ENCODE results near the gene SV2C.
"Not testable (repeated sequence)": the region's sequence is repeated elsewhere in the genome, so short reads cannot be mapped to it uniquely, and the experiment has no call there.

Gene SV2C

GRCh38 chr5:76342474-76342873 is 259.3 kb downstream of the SV2C start:
- DNase-seq (ENCODE audit: low read depth) = no peak

- DNase-seq (ENCODE audit: low read depth) = no peak
Observed at GRCh38 chr5:76345582-76345981, 262.4 kb downstream of the SV2C start.

- no peak for DNase-seq (ENCODE audit: low read depth)
Observed at GRCh38 chr5:76351176-76351575, 268.0 kb downstream of the SV2C start.

DNA sequence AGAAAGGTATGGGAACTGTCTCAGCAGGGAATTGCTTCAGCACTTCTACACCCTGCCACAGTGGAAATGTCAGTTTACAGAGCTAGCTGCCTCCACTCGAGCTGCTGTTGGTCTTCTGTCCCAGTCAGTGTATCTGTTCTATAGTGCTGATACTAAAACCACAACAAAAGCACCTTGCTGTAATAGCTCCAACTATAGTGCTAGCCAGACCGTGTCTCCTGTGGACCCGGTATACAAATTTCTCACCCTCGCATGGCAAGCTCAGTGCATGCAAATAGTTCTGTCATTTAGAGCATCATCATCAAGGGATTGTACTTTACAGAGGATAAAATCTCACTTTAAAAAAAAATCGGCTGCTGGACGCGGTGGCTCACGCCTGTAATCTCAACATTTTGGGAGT is 268.4 kb downstream of the SV2C start:
- DNase-seq (ENCODE audit: low read depth) = no peak

DNA sequence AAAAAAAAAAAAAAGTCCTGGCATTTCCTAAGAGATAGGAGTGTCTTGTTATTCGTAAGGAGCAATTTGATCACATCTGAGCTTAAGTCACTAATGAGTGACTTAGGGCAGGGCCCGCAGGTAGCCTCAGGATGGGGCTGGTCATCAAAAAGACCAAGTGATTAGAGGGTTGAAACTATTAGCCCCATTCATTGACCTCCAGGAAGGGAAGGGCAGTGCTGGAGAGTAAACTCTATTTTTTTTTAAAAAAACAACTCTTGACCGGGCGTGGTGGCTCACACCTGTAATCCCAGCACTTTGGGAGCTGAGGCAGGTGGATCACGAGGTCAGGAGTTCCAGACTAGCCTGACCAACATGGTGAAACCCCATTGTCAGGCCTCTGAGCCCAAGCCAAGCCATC is 273.7 kb downstream of the SV2C start:
- no peak for DNase-seq (ENCODE audit: low read depth)

- DNase-seq (ENCODE audit: low read depth) = no peak
Observed at GRCh38 chr5:76363352-76364225, 280.4 kb downstream of the SV2C start.

DNA sequence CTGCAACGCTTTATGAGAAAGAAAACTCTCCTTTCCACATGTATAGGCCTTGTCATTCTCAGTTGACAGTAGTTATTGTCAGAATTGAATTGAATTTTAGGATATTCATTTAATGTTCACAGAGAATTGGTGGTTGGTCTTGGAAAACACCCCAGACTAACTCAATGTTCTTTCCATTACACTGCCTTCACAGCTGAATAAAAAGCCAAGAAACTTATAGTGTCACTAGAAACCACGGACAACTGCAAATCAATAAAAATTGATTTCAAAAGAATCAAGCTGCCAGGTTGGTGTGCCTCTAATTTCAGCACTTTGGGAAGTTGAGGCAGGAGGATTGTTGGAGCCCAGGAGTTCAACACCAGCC is 281.0 kb downstream of the SV2C start:
- DNase-seq (ENCODE audit: low read depth) = no peak

- no peak for DNase-seq (ENCODE audit: low read depth)
Observed at GRCh38 chr5:76365561-76365960, 282.4 kb downstream of the SV2C start.

GRCh38 chr5:76366596-76366995 is 283.4 kb downstream of the SV2C start:
- DNase-seq (ENCODE audit: low read depth) = no peak

- no peak for DNase-seq (ENCODE audit: low read depth)
Observed at GRCh38 chr5:76367623-76368371, 284.6 kb downstream of the SV2C start.

GRCh38 chr5:76368941-76369340 is 285.8 kb downstream of the SV2C start:
- no peak for DNase-seq (ENCODE audit: low read depth)

DNA sequence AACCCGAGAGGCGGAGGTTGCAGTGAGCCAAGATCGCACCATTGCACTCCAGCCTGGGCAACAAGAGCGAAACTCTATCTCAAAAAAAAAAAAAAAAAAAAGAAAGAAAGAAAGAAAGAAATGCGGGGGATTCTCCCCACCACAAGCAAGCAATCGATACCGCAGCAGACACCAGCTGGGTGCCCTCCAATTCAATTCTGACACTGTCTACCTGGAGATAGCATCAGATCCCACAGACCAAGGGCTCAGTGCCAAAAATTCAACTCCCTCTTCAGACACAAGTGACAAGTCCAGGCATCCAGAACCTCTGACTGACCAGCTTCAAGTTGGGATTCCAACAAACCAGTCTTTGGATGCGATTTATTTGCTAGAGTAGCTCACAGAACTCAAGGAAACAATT is 286.5 kb downstream of the SV2C start:
- DNase-seq (ENCODE audit: low read depth) = not testable (repeated sequence)

DNA sequence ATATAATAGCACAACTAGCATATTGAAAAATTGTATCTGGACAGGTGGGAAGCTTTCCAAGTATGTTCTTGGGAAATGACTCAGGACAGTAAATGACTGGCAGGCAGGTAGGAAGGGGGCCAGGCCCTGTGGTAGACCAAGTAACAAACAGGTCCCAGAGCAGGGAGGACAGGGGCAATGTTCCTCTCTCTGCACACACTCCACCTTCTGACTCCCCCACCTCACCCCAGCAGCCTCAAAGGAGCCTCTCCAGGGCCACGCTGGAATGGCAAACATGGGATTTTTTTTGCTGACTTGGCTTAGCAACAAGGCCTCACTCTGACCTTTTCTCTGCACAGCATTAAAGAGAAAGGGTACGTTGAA is 288.8 kb downstream of the SV2C start:
- DNase-seq (ENCODE audit: low read depth) = no peak

- no peak for DNase-seq (ENCODE audit: low read depth)
Observed at GRCh38 chr5:76372323-76373054, 289.3 kb downstream of the SV2C start.

DNA sequence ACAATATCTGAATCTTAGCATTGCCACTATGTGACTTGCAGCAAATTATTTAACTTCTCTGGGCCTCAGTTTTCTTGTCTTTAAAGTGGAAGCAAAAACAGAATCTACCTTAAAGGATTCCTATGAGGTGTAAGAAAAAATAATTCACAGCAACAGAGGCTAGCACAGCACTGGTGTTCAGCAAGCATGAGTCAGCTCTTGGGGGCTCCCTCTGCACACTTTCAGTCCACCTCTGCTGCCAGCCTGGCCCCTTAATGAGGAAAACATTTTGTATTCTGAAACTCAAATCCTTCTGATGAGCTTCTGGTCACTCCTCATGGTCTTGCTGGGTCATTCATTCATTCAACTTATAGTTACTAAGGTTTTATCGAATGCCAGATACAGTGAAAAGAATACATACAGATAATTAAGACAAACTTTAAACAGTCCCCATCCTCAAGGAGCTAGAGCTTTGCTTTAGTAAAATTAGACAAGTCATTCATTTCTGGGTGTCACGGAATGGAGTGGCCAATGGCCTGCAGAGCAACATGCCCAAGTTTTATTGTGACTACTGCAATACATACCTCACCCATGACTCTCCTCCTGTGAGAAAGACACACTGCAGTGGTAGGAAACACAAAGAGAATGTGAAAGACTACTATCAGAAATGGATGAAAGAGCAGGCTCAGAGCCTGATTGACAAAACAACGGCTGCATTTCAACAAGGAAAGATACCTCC is 293.1 kb downstream of the SV2C start:
- DNase-seq (ENCODE audit: low read depth) = no peak

DNA sequence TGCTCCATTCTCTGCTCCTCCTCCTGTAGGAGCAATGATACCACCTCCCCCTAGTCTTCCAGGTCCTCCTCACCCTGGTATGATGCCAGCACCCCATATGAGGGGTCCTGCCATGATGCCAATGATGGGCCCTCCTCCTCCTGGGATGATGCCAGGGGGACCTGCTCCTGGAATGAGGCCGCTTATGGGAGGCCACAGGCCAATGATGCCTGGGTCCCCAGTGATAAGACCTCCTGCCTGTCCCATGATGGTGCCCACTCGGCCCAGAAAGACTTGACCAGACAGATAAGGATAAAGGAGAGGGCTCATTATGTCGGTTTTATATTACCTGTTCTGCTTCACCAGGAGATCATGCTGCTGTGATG is 293.7 kb downstream of the SV2C start:
- DNase-seq (ENCODE audit: low read depth) = no peak

DNA sequence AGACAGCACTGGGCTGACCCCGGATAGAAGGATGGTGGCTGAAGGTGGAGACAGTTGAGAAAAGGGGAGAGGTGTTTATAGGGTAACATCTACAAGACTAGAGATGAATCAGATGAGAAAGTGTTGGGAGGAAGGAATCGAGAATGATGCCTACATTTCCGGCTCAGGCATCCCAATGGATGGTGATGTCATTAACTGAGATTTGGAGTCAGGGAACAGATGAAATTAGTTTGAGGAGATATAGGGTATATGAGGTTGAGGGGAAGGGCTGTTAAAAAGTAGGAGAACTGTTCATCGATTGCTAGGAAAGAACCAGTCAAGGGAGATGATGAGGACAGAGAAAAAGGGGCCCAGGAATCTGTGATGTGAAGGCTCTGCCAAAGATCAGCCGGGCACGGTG is 295.2 kb downstream of the SV2C start:
- DNase-seq (ENCODE audit: low read depth) = no peak

GRCh38 chr5:76379316-76379715 is 296.1 kb downstream of the SV2C start:
- no peak for DNase-seq (ENCODE audit: low read depth)

GRCh38 chr5:76379855-76380254 is 296.7 kb downstream of the SV2C start:
- DNase-seq (ENCODE audit: low read depth) = no peak

DNA sequence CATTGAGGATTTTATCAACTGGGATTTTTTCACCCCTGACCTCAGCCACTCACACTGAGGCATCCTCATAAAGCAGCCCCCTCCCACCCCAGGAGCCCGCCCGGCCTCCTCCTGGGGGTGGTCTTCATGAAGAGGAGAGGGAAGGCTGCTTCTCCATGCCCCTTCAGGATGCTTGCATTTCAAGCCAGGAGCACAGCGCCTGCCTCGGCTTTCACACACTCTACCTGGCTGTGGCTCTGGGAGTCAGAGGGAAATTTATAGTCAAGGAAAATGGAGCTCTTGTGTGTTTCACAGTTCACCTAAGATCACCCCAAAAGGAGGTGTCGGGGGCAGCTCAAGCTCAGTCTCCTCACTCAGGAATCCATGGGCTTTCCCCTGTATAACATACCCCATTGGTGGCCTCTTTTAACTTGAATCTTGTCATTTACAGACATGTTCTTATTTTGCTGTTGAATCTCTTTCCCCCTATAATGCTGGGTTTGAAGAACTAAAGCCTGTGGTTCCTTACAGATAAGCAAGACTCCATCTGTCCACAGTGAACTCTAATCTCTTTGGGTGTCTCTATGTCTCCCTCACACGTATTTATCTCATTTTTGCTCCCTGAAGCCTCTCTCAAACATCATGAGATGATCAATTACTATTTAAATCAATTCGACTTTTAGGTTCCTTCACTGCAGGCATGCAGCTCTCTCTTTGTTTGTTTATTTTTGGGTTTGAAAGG is 297.3 kb downstream of the SV2C start:
- no peak for DNase-seq (ENCODE audit: low read depth)

GRCh38 chr5:76383126-76383832 is 300.1 kb downstream of the SV2C start:
- DNase-seq (ENCODE audit: low read depth) = no peak
